DOHH2 (cell line): ENCODE data around the gene LRRC3C.

Source experiments
- H3F3A ChIP-seq: fragments of 200-600 bp; sonication (generic), shearing (Covaris generic); 2 replicates; pipeline ENCODE4 v1.6.0; 2016; ENCODE audit warnings: antibody characterized with exemption, mild to moderate bottlenecking; ENCODE audit not compliant: control insufficient read depth, insufficient read depth
- H3K27ac ChIP-seq: fragments of 200-600 bp; sonication (generic); 2 replicates; pipeline ENCODE4 v1.5.1; 2014; ENCODE audit warnings: low read depth, mild to moderate bottlenecking, low read length, moderate library complexity
- H3K27me3 ChIP-seq: fragments of 200-600 bp; sonication (generic); 2 replicates; pipeline ENCODE4 v1.6.1; 2014; ENCODE audit warnings: mild to moderate bottlenecking, low read length, mixed read lengths; ENCODE audit not compliant: control insufficient read depth
- H3K36me3 ChIP-seq: fragments of 200-600 bp; sonication (generic); 2 replicates; pipeline ENCODE4 v1.6.1; 2014; ENCODE audit warnings: mild to moderate bottlenecking, low read length, moderate library complexity, mixed read lengths; ENCODE audit not compliant: control insufficient read depth
- H3K4me1 ChIP-seq: fragments of 200-600 bp; sonication (generic); 2 replicates; pipeline ENCODE4 v1.6.1; 2014; ENCODE audit warnings: mild to moderate bottlenecking, low read length, mixed read lengths; ENCODE audit not compliant: control insufficient read depth
- H3K4me2 ChIP-seq: fragments of 200-600 bp; sonication (generic); 2 replicates; pipeline ENCODE4 v1.6.0; 2014; ENCODE audit warnings: mild to moderate bottlenecking, low read length, moderate library complexity
- H3K4me3 ChIP-seq: fragments of 200-600 bp; sonication (generic); 2 replicates; pipeline ENCODE4 v1.5.1; 2014; ENCODE audit warnings: mild to moderate bottlenecking, low read length, mixed read lengths
- H3K79me2 ChIP-seq: fragments of 200-600 bp; sonication (generic); 2 replicates; pipeline ENCODE4 v1.6.1; 2014; ENCODE audit warnings: mild to moderate bottlenecking, low read length, mixed read lengths; ENCODE audit not compliant: control insufficient read depth
- H3K9me2 ChIP-seq: fragments of 200-600 bp; sonication (generic); replicated peaks from 2 replicates; pipeline ENCODE4 v1.6.1; 2014; ENCODE audit warnings: mild to moderate bottlenecking, low read length, mixed read lengths; ENCODE audit not compliant: control insufficient read depth
- H3K9me3 ChIP-seq: fragments of 200-600 bp; sonication (generic); 2 replicates; pipeline ENCODE4 v1.6.1; 2014; ENCODE audit warnings: antibody characterized with exemption, low read length, mixed read lengths; ENCODE audit not compliant: control insufficient read depth, insufficient read depth
- H4K20me1 ChIP-seq: fragments of 200-600 bp; sonication (generic); 2 replicates; pipeline ENCODE4 v1.6.0; 2014; ENCODE audit warnings: low read depth, mild to moderate bottlenecking, antibody characterized with exemption, low read length, moderate library complexity; ENCODE audit not compliant: control insufficient read depth, insufficient read depth
- EZH2phosphoT487 ChIP-seq: fragments of 200-600 bp; sonication (generic); IDR thresholded peaks from 2 replicates; pipeline ENCODE4 v1.6.1; 2017; ENCODE audit warnings: borderline replicate concordance, mild to moderate bottlenecking, antibody characterized with exemption, low read length, moderate library complexity, mixed read lengths
- TF ChIP-seq, protein P1 (sequence below): fragments of 200-600 bp; sonication (generic); IDR thresholded peaks from one replicate; pipeline ENCODE4 v1.5.1; 2014; ENCODE audit warnings: antibody characterized with exemption, mild to moderate bottlenecking, low read depth, low read length; ENCODE audit not compliant: poor library complexity, severe bottlenecking

The LRRC3C gene

DNA sequence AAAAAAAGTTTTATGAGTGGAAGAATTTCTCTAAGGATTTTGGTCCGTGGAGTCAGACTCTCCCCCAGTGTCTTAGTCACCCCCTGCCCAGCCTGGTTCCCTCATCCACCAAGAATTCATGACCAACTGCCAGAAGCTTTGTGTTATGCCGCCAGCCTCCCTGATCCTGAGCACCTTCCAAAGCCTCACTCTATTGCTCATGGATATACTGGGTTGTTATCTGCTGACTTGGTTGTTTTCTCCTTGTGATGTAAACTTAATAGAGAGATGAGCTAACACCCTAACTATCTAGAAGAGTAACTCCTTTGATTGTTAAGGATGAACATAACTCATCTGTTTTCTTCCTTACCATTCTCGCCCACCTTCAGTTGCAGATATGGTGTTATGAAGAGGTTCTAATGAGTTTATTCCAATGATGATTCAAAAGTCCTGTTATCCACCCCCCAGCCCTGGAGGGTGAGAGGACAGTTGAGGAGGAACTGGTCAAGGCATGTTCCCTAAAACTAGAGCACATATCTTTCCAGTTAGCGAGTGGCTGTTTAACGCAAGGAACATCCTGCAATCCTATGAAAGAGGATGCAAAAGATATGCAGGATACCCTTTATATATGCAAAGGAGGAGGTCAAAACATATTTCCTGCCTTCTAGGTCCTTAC, 51.6 kb downstream of the LRRC3C start:
- Histone ChIP-seq H3K27ac (no peak overlapping the region), H3K27me3 (peaks cover 5% of the 10 kb centered on the region), H3K9me2 (no peaks in the 10 kb centered on the region), H3K4me3 (peak overlapping the region; percentile 83), H3K4me2 (peak overlapping the region; percentile 84), H3K36me3 (peaks cover 27% of the 10 kb centered on the region), H3F3A (no peaks in the 10 kb centered on the region), H4K20me1 (no peaks in the 10 kb centered on the region; the same call in 1 of the 2 replicates), H3K79me2 (peaks cover 33% of the 10 kb centered on the region), H3K9me3 (no peaks in the 10 kb centered on the region), H3K4me1 (peaks cover 23% of the 10 kb centered on the region)
- no peak for TF ChIP-seq EZH2phosphoT487
- TF ChIP-seq, protein P1, sequence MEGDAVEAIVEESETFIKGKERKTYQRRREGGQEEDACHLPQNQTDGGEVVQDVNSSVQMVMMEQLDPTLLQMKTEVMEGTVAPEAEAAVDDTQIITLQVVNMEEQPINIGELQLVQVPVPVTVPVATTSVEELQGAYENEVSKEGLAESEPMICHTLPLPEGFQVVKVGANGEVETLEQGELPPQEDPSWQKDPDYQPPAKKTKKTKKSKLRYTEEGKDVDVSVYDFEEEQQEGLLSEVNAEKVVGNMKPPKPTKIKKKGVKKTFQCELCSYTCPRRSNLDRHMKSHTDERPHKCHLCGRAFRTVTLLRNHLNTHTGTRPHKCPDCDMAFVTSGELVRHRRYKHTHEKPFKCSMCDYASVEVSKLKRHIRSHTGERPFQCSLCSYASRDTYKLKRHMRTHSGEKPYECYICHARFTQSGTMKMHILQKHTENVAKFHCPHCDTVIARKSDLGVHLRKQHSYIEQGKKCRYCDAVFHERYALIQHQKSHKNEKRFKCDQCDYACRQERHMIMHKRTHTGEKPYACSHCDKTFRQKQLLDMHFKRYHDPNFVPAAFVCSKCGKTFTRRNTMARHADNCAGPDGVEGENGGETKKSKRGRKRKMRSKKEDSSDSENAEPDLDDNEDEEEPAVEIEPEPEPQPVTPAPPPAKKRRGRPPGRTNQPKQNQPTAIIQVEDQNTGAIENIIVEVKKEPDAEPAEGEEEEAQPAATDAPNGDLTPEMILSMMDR, result no peak

DNA sequence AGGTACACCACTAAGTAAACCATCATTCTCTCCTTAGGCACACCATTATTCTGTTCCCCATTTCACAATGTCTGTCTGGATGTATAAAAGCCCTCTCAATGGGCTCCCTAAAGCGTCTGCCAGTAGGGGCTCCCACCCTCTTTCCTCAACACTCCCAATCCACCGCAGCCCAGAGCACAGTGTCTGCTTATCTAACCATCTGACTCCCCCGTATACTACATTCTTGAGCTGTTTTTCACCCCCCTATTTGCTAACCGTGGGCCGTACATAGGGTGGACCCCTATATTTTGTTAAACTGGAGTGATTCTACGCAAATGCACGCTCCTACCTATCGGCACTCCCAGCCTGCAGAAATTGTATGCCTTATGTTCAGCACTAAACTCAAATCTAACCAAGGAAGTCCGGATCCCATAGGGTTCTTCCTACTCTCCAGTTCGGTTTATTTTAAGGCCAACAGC, 52.4 kb downstream of the LRRC3C start:
- TF ChIP-seq, protein P1, result peak; percentile 27
- TF ChIP-seq EZH2phosphoT487, result no peak

DNA sequence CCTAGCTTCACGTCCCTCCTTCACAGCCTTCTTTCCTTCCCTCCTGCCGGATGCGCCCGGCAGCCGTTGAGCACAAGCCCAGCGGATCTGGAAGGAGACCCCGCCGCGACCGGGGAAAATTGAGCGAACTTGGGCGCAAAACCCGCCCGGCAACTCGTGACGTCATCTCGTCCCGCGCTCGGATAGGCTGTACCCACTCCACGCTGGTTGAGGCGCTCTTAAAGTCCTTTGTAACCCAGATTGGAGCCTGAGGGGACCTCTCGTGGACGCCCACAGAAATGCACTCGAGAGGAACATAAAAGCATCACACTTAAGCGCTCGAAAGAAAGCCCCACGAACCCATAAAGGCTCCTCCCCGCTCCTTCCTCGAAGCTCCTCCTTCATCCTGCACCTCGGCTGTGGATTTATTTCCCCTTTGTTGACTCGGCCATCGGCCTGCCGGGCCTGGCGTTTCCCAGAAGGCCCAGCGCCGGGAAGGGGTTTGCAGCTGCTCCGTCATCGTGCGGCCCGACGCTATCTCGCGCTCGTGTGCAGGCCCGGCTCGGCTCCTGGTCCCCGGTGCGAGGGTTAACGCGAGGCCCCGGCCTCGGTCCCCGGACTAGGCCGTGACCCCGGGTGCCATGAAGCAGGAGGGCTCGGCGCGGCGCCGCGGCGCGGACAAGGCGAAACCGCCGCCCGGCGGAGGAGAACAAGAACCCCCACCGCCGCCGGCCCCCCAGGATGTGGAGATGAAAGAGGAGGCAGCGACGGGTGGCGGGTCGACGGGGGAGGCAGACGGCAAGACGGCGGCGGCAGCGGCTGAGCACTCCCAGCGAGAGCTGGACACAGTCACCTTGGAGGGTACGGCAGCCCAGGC, 53.0 kb downstream of the LRRC3C start, which contains the start of gene PSMD3:
Gene PSMD3, plus strand, starts transcription at position 457 of the 856 bp plus-strand sequence. Its CDS starts 164 bp downstream, at position 621.
- Histone ChIP-seq H3K27ac (peak within 1 kb of the TSS; percentile 55), H3K9me3 (no peaks in the 10 kb centered on the region), H3K4me2 (peak within 1 kb of the TSS; percentile 85), H3K4me3 (peak within 1 kb of the TSS; percentile 83), H4K20me1 (no peaks in the 10 kb centered on the region; the same call in 1 of the 2 replicates), H3K27me3 (peaks cover 4% of the 10 kb centered on the region), H3K36me3 (peaks cover 41% of the 10 kb centered on the region), H3F3A (no peaks in the 10 kb centered on the region), H3K79me2 (peaks cover 39% of the 10 kb centered on the region), H3K9me2 (no peaks in the 10 kb centered on the region), H3K4me1 (peaks cover 23% of the 10 kb centered on the region)
- no peak for TF ChIP-seq EZH2phosphoT487
- TF ChIP-seq, protein P1, result peak; percentile 67

More for the DNA sequence above, 52.4 kb downstream of the LRRC3C start:
- Histone ChIP-seq H3K4me3 (peak overlapping the region; percentile 83), H3K27me3 (peaks cover 5% of the 10 kb centered on the region), H3K4me2 (peak overlapping the region; percentile 84), H3K9me3 (no peaks in the 10 kb centered on the region), H3K79me2 (peaks cover 39% of the 10 kb centered on the region), H4K20me1 (no peaks in the 10 kb centered on the region; the same call in 1 of the 2 replicates), H3K36me3 (peaks cover 35% of the 10 kb centered on the region), H3K9me2 (no peaks in the 10 kb centered on the region), H3K27ac (peak overlapping the region; percentile 37), H3K4me1 (peaks cover 23% of the 10 kb centered on the region), H3F3A (no peaks in the 10 kb centered on the region)
